GM18873 (cell line): ENCODE measurements around the gene PRKCA.
"Not testable (repeated sequence)": the region's sequence is repeated elsewhere in the genome, so short reads cannot be mapped to it uniquely, and the experiment has no call there.

Experiments used
- ATAC-seq: cut with Tn5 transposase; IDR thresholded peaks from one replicate; pipeline ENCODE4 v1.9.1; 2021; ENCODE audit warnings: mild to moderate bottlenecking, moderate library complexity, moderate number of reproducible peaks; ENCODE audit not compliant: unreplicated experiment, low FRiP score

Gene PRKCA

DNA sequence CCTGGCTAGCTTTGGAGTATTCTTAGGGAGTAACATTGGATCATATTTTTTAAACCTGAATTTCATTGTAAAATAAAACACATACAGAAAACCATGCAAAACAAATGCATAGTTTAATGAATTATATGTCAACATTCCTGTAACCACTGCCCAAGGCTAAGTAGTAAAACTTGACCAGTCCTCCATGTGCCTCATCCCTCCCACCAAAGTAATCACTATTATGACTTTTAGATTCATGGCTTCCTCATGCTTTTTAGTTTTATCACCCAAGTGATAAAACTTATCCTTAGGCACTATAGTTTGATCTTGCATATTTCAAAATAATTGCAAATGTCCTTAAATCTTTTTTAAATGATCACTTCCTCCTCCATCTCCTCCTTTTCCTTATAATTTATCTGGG lies 20.4 kb downstream of the PRKCA start:
- no peak for ATAC-seq

GRCh38 chr17:66324381-66325004 lies 22.1 kb downstream of the PRKCA start:
- not testable (repeated sequence) for ATAC-seq

GRCh38 chr17:66326476-66327047 lies 24.1 kb downstream of the PRKCA start:
- ATAC-seq: no peak

DNA sequence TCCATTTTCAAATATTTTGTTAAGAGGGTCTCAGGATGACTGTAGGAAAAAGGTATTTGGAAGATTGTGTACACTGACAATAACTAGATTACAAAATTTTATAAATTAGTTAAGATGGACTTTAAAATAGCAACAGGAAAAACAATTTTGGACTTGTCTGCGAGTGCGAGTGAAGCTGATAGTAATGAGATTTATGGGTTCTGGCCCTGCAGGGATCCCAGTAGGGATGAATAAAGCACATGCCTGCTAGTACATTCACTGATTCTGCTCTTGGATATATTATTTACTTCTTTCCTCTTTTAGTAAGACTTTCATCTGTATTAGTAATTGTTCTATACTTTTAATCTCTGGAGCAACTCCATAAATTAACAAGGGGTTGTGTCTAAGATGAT lies 28.2 kb downstream of the PRKCA start:
- ATAC-seq: no peak

DNA sequence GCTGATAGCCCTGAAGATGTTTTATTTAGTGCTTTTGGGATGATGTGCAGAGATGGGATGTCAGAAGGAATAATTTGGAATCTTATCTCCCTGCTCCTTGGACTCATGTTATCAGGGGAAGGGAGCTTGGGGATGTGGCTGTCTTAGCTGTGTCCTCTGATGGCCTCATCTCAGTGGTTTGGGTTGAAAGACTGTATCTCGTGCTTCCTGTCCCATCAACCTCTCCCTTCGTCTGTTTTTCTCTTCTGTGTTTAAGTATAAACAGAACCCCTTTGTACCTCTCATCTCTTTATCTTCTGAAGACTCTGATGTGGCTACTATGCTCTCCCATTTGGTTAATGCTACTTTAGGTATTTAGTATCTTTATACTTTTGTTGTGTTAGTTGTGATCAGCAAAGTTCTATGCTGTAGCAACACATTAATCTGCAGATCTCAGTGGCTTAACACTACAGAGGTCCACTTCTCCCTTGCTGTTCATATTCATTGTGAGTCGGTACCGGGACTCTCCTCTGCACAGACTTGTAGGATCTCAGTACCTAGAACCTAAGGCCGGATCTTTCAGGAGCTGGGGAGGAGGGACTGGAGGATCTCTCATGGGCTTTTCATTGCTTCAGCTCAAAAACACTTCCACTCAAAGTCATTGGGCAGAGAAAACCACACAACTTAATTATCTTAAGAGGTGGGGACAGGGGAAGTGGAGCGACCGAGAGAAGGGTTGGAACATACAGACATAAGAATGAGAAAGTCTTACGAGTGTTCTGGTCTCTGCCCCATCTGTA lies 28.8 kb downstream of the PRKCA start:
- no peak for ATAC-seq

DNA sequence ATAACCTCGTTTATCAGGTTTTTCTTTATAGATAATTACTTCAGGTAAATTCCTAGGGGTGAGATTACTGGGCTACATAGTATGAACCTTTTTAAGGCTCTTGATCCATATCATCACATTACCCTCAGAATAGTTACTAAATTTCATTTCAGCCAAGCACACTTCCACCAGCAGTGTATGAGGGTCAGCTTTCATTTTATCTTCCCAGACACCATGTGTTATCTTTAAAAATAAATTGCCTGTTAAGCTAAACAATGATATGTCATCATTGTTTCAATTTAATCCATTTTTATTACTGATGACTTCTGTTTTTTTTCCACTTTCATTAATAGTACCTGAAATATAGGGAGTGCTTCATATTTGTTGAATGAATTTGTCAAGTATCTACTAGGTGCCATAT lies 33.4 kb downstream of the PRKCA start:
- no peak for ATAC-seq

DNA sequence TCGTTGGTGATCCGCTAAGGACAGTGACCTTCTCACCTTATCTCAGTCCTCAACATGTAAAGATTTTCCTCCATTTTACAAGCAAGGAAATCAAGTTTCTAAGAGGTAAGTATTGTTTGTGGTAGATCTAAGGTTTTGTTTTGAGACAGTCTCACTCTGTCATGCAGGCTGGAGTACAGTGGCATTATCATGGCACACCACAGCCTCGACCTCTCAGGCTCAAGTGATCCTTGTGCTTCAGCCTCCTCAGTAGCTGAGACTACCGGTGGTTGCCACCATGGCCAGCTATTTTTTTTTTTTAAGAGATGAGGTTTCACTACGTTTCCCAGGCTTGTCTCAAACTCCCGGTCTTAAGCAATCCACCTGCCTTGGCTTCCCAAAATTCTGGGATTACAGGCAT lies 34.9 kb downstream of the PRKCA start:
- no peak for ATAC-seq

DNA sequence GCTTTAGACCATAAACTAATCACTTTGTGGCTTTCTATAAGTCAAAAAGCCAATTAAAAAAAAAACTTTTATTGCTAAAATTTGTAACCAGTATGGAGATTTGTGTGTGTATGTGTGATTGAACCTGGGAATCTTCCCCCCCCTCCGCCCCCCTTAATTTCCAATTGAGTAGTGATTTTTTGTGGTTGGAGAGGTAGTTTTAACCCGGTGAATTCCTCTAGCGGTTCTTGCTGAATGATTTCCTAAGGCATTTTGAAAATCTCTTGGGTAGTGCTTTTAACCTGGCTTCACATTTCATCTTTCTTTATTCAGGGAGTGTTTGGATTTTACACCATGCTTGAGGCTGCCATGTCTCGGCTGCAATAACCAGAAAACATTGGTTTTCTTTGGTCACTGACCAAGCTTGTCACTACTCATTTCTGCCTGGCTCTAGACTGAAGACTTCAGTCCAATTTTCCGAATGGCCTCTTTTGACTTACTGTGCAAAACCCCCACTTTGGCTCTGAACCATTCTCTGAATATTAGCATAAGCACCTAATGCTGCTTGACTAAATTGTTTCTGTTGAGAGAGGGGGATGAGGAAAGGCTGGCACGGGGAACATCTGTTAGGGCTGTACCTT lies 35.6 kb downstream of the PRKCA start:
- no peak for ATAC-seq

DNA sequence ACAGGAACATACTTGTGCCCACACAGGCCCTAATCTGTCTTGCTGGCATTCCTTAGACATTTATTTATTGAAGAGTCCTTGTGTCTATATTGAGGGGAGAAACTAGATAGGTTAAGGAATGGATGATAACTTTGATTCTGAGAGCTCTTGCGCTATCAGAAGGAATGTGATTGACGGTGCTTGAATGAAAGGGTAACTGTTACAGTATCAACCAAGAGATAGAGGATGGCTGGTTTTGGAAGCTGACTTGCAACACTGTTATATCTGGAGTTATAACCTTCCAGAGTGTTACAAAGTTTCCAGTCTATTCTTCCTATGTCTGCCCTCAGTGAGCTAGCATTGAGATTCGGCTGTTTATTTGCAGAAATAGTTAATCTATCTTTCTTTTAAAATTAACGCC lies 36.5 kb downstream of the PRKCA start:
- ATAC-seq: no peak

GRCh38 chr17:66339561-66339960 lies 37.1 kb downstream of the PRKCA start:
- ATAC-seq: no peak

DNA sequence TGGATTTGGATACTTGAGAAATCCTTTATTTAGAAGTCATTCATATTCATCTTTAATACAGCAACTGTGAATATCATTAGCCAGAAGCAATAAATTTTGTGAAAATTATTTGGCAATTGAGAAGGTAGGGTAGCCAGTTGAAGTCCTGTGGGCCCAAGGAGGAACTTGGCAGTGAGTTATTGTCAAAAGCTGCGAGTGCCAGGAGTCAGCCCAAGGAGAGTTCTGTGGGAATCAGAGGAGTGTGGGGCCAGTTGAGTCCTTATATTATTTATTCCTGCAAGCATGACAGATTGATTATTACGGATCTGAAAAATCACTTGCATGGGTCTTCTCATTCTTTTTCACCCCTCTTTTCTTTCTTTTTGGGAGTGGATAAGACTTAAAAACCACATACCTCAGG lies 38.3 kb downstream of the PRKCA start:
- no peak for ATAC-seq

DNA sequence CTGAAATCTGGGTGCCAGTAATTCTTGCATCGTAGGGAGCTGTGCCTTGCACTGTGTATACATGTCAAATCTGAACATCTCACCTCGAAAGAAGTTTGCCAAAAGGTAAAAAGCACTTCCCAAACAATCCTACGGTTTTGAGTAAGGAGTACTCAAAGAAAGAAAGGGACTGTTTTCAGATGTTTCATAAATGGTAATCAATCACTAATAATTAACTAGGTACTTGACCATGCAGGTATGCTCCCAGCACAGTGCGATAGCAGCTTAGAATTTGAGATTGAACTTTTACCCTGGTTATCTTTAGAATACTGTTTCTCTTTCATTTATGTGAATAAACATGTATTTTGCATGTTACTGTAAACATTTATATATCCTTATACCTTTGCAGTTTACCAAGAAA lies 39.0 kb downstream of the PRKCA start:
- no peak for ATAC-seq

GRCh38 chr17:66342263-66342662 lies 39.9 kb downstream of the PRKCA start:
- not testable (repeated sequence) for ATAC-seq

GRCh38 chr17:66343531-66344078 lies 41.2 kb downstream of the PRKCA start:
- no peak for ATAC-seq

DNA sequence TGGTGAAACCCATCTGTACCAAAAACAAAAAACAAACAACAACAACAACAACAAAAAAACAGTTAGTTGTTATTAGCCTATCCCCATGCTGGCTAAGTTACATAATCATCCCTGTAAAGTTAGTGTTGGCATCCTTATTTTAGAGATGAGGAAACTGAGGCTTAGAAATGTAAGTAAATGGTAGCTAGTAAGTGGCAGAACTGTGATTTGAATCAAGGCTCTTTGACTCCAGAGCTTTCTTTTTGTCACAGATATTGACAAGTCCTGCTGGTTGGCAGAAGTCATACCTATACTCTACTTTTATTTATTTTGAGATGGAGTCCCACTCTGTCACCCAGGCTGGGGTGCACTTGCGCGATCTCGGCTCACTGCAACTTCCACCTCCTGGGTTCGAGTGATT lies 42.1 kb downstream of the PRKCA start:
- ATAC-seq: no peak

DNA sequence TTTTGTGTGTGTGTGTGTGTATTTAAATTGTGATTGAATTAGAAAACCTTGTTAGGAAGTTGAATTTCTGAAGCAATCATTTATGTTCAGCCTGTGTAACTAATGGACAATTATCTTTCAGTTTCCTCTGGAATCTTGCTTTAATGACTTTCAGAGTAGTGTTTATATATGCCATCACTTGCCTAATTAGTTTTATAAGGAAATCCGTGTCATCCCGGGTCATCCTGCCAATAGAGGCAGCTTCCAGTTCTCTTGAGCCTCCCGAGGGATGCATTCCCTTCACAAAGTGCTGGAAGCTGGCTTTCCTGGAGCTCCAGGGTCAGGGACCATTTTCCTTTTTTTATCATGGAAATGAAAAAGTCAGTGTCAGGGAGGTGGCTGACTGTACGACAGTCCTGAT lies 42.9 kb downstream of the PRKCA start:
- ATAC-seq: no peak

DNA sequence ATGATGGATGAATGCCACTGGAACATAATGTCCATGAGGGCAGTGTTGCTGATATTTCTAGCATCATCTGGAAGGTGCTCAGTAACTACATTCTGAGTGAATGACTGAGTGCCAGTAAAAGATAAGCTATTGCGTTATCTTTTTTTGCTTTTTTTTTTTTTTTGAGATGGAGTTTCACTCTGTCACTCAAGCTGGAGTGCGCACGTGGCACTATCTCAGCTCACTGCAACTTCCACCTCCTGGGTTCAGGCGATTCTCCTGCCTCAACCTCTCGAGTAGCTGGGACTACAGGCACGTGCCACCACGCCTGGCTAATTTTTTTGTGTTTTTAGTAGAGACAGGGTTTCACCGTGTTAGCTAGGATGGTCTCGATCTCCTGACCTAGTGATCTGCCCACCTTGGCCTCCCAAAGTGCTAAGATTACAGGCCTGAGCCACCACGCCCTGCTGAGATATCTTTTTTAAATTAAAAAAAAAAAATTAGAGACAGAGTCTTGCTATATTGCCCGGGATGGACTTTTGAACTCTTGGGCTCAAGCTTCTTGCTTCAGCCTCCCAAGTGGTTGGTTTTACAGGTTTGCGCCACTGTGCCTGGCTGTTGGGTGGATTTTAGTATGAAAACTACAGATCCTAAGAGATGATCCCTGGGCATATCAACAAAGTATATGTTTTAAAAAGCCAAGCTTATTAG lies 43.7 kb downstream of the PRKCA start:
- ATAC-seq: not testable (repeated sequence)

DNA sequence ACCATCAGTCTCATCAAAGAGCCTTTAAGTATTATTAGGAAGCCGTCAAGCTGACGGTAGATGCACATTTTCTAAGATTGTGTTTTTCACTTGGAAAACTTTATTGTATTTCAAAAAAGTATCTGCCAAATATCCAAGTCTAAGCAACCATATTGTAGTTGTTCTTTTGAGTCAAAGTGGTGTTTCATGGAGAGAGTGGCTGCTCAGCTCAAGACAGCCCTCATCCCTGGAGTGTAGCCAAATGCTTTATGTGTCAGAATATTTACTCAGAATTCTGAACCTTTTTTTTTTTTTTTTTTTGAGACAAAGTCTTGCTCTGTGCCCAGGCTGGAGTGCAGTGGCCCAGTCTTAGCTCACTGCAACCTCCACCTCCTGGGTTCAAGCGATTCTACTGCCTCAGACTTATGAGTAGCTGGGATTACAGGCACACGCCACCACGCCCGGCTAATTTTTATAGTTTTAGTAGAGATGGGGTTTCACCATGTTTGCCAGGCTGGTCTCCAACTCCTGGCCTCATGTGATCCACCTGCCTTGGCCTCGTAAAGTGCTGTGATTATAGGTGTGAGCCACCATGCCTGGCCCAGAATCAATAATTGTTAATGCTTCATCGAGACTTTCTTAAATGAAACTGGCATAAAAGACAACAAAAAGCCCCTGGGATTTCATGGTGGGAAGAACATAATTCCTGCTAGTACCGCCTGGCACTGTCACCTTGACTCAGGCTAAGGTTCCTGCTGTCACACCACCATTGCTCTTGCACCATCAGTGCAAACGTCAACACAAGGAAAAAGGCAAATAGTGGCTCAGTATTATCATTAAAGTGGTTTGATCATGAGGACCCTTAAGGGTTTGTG lies 45.5 kb downstream of the PRKCA start:
- ATAC-seq: no peak

DNA sequence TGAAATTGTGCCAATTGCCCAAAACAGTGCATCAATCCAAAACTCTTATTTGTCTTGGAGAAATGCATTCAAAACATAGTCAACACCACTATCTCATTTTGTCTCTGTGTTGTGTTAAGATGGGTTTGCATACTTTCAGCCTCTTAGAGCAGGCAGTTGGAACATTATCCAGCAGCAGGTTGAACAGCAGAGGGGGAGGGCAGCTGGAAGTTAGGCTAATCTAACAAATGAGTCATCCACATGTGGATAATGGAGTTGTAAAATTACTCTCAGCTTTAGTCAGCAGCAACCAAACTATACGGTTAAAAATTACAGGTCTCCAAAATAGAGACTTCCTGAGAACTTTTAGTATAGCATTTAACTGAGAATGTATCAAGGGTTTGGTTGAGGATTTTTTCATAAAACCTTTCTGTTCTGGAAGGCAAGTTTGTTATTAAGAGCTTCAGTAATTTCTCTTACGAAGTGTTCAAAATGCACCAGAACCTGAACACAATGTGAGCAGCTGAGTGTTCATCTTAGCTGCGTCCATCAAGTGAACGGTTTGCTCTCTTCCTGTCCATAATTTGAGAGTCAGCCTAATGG lies 46.3 kb downstream of the PRKCA start:
- no peak for ATAC-seq
